GM11168 (cell line): Measurements from ENCODE around the gene MLLT6.

ENCODE experiments used
- in situ Hi-C: fragments of 300-500 bp; cut with MboI; formaldehyde crosslinking; loops from one replicate; pipeline ENCODE4 v1.12.0; 2022; ENCODE audit warnings: low sequenced_read_pairs; ENCODE audit not compliant: unreplicated experiment

The MLLT6 gene

DNA sequence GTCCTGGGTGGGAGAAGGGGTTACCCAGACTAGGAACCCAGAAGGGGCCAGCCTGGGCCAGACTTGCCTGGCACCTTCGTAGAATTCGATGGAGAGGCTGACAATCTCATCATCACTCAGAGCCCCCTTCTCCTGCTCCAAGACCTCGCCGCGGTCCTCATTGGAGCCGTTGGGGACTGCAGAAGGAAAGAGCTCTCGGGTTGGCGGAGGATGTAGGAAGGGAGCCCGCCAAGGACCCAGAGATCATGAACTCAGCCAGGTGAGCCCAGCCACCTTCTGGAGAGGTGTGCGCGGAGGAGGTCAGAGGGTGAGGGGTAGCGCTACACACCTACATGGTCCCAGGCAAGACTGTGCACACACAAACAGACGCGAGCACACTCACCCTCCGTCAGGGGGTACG lies 33.6 kb downstream of the MLLT6 start:
- in situ Hi-C loops, result no loop called here

DNA sequence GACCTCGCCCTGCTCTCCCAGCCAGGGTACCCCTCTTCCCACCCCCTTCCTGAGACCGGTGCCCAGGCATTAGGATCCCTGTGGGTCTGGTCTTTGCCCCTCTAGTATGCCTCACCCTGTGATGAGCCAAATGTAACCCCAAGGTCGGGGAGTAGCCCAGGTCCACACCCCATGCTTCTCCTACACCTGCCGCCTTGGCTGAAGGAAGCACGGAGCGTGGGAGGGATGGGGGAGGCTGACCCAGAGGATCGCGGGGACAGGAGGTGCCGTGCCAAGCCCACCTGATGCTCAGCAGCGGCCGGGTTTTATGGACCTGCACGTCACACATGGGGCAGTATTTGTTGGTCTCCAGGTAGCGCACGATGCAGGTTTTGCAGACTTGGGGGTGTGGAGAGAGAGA lies 34.2 kb downstream of the MLLT6 start:
- in situ Hi-C loops, result no loop called here

DNA sequence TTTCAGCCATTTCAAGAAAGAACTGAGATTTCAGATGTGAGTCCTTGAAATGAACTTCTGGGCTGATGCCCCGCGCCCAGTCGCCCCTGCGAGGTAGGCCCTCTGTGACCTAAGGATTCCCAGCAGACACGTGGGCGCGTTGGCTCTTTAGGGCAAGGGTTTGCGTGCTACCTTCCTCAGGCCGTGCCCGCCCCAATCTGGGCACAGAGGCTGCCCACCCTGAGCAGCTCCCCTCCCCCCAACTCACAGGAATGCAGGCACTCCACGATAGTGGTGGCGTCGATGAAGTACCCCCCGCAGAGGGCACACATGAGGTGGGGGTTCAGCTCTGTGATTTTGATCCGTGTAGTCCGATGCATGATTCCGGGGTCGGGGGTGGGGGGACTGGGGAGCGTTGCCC lies 35.0 kb downstream of the MLLT6 start:
- in situ Hi-C loops, result no loop called here

DNA sequence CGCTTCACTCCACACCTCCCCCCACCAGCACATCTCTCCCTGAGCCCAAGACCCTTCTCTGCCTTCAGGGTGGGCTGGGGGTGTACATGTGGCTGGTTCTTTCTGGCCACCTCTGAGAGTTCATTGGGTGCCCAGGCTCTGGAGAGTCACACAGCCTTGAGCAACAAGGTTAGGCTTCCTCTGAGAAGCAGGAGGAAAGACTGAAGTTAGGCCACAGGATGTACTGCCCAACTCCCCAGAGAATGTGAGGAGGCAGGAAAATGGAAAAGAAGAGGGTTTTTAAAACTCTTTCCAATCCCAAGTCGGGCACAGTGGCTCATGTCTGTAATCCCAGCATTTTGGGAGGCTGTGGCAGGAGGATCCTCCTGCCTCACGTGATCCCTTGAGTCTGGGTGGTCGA lies 35.7 kb downstream of the MLLT6 start:
- in situ Hi-C loops, result no loop called here

DNA sequence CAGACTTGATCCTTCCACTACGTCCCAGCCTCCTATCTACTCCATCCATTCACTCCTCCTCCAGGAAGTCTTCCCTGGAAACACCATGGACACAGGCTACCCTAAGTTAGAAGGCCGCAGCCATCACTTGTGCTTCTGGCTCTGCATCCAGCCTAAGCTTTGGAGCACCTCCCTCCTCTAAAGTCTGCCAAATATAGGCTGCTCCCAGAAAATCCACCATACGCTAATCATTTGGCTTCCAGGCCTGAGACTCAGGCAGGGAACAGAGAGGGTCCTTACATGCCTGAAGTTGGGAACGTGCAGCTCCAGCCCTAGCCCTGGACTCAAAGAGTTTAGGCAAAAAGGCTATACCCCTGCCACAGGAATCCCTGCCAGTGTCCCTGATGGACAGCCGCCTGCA lies 36.4 kb downstream of the MLLT6 start:
- in situ Hi-C loops, result no loop called here

DNA sequence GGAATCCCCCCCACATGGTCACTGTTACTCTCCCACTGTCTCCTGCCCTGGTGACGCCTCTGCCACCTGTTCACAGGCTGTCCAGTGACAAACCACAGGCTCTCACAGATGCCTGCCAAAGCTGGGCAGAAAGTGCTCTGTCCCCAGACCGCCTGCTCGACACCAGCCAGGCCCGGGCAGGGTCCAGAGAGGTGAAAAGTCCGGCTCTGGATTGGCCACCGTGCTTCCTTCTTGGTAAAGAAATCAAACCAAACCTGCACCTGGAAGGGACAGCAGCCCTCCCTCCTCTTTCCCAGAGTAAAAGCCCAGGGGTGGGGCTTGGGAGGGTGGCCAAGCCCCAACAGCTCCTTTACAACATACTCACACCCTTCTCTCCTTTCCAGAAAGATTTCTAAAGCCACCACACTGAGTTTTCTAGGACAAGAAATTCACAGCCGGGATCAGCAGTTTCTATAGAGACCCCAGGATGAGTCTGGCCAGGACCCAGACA lies 36.9 kb downstream of the MLLT6 start:
- in situ Hi-C loops, result no loop called here

DNA sequence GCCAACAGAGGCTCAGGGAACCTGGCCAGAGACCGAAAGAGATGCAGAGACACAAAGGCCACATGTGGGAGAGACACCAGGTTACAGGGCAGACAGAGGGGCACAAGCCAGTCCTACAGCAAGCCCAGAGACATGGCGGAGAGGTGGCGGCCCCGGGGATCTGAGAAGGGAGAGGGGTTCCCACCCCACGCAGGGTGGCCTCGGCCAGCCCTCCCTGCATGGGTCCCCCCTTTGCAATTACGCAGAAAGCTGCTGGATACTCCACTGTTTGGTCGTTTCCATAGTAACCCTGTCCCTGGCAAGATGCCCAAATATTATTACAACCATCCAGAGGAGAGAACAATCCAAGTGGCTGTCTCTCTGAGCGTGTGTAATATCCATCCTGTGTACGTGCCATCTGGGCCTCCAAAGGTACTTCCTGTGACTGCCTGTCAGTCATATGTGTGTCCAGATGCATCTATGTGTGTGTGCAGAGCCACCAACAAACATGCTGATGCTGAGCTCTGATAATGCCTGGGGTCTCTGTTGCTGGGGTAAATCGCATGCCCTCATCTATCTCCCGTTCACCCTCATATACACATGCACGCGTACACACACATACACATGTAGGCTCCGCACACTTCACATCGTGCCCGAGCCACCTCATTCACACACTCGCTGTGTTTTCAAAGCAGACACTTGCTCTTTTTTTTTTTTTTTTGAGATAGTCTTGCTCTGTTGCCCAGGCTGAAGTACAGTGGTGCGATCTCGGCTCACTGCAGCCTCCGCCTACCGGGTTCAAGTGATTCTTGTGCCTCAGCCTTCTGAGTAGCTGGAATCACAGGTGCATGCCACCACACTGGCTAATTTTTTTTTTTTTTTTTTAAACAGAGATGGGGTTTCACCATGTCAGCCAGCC lies 37.6 kb downstream of the MLLT6 start:
- in situ Hi-C loops, result no loop called here

DNA sequence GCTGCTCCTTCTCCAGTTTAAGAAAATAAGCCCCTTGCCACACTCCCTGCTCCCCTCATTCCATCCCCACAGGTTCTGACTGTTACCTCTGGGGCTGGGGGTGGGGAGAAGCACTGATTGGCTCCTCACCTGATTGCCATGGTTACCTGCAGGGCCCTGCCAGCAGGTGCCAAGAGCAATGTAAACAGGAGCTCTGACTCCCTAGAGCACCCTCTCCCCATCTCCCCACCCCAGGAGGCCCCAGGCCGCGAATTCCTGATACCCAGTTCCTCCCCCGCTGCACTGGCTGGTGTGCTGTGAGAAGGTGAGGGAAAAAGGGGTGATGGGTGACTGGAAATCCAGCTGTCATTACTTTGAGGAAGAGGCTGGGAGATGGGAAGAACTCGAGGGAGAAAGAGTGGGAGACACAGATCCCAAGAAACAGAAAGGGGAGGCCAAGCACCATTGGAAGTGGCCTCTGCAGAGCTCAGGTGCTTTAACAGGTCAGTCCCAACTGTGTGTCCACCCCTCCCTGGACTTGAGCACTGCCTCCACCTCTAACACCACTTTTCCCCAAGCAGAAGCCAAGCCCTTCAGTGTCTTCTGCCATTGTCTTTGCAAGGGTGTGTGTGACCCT lies 38.6 kb downstream of the MLLT6 start:
- in situ Hi-C loops, result no loop called here

DNA sequence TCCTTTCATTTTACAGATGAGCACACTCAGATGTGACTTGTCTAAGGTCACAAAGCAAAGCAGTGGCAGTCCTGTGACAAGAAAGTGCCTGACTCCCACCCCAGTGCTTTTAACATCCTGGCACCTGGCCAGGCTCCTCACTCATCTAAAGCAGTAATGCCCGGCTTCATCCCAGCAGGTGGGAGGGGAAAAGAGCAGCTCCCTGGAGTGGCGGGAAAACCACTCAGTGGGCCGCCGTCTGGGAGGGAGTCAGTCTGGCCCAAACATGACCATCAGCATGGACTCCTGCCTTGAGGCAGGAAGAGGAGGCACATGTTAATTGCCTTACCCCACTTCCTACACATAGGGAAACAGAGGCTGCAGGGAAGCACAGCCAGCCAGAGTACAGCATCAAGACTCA lies 40.5 kb downstream of the MLLT6 start:
- in situ Hi-C loops, result no loop called here

DNA sequence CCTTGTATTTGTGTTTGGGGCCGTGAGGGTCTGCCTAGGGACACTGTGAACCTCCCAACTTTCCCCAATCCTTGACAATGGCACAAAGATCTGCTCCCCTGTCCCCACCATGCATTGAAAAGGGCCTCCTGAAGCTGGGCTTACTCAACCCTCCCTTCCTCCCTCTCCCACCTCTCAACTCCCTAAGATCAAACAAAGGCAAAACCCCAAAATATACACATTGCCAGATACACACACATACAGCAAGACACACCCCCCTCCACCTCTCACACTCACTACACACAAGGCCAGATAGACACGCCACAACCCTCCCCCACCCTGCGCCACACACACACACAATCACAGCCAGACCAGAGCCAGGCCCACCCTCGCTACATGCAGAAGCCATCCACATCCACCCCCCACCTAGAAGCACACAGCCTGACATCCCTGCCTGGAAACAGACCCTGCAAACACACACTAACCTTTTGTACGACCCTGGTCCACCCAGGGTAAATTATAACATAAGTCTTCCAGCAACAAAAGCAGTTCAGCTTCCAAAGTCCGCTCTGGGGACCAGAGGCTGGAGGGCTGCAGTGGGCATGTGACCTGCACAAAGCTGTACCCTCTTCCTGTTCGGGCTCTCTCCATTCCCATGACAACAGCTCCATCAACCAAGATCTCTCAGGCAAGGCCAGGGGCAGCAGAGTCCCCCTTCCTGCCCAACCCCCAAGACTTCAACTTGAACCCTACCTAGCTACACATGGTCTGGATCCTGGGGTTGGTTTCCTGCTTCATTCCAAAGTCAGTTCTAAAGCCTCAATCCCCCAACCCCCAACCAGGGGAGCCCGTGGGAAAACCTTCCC lies 41.2 kb downstream of the MLLT6 start:
- in situ Hi-C loops, result no loop called here

DNA sequence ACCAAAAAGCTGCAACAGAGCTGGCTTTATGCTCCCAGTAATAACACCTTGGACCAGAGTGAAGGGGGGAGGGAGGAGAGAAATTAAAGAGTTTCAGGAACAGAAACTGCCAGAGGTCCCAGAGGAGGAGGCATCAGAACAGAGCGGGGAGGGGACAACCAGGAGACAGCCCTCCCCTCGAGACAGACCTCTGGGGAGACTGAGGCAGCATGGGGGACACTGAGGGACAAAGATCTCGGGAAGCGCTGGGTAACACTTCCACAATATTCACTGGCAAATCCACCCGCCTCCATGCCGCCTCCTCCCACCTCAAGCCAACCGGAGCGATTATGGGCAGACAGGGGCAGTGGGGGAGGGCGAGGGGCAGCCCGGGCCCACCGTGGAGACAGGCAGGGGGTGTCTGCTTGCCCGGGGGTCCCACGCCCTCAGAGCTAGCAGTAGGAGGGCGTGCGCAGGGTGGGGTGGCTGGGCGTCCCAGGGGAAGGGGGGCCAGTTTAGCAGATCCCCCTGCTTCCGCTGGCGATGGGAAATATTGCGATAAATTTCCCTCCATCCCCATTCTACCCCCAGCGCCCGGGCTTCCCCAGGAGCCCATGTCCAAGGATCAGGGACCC lies 41.9 kb downstream of the MLLT6 start:
- in situ Hi-C loops, result no loop called here

DNA sequence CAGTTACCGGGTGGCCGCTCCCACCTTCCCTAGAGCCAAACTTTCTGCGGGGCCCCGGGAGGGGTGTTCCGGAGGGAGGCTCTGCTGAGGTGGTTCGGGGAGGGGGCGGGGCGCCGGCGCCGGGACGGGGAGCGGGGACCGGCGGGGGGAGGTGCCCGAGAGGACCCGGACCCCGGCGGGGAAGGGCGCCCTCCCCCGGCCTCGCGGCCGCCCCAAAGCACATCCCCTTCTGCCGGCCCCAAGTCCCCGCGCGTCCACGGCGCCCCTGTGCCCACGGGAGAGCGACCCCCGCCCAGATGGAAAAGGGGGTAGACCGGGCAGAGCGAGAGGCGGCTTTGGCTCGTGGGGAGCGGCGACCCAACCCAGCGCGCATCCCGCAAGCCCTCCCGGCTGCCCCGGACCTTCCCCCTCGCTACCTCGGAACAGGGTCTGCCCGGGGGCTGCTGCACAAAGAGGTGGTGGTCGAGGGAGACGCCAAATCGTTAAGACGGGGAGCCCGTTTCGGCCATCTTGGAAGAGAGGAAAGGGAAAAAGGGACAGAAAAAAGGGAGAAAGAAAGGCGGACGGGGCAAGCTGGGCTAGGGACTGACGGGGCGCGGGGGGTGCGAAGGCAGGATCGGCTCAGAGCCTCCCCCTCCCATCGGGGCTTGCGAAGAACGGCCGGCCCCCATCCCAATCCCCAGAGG lies 42.5 kb downstream of the MLLT6 start:
- in situ Hi-C loops, result no loop called here

DNA sequence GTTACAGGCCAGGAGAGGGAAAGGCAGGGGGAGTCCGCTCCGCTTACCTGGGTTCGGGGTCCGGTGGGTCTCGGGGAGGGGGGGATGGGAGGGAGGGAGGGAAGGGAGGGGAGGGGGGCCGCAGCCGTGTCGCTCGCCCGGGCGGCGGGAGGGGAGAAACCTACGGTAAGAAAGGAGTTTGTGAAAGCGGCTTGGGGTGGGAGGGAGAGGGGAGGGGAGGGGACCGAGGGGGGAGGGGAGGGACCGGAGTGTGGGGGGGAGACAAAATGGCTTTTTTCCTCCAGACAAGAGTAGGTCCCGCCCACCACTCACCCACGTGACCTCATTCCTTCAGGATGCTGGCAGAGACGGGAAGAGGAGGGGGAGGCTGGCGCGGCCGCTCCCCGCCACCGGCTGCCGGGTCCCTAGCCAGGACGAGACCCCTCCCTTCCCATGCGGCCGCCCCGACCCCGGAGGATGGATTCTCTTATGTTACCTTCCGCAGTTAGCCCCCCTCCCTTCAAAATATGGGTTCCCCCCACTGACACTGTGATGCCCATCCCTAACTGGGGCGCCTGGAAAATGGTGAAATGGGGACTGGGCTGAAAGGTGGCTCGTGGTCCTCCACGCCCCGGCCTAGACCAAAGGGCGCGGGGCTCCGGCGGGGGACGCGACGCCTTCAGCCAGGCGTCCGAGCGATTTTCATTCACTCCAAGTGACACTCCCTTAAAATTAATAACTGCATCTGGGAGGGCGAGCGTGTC lies 43.2 kb downstream of the MLLT6 start, which contains the start of gene PCGF2:
PCGF2 (minus strand) TSS at position 188 of the 743 bp plus-strand sequence. CDS start 7,934 bp downstream, outside the sequence.
- in situ Hi-C loops, result no loop called here

DNA sequence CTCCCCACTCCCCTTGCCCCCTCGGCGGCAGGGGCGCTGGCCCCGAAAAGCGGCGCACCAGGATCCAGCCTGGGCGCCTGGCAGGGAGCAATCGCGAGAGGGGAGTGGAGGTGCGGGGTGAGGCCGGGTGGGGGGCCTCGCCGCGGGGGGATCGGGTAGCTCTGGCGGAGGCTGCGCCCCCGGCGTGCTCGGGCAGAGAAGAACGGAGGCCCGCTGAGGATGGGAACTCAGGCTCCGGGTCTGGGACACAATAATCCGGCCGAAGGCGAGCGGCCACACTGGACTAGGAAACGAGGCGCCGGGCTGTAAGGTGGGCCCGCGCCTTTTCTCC lies 43.8 kb downstream of the MLLT6 start:
- in situ Hi-C loops, result no loop called here

DNA sequence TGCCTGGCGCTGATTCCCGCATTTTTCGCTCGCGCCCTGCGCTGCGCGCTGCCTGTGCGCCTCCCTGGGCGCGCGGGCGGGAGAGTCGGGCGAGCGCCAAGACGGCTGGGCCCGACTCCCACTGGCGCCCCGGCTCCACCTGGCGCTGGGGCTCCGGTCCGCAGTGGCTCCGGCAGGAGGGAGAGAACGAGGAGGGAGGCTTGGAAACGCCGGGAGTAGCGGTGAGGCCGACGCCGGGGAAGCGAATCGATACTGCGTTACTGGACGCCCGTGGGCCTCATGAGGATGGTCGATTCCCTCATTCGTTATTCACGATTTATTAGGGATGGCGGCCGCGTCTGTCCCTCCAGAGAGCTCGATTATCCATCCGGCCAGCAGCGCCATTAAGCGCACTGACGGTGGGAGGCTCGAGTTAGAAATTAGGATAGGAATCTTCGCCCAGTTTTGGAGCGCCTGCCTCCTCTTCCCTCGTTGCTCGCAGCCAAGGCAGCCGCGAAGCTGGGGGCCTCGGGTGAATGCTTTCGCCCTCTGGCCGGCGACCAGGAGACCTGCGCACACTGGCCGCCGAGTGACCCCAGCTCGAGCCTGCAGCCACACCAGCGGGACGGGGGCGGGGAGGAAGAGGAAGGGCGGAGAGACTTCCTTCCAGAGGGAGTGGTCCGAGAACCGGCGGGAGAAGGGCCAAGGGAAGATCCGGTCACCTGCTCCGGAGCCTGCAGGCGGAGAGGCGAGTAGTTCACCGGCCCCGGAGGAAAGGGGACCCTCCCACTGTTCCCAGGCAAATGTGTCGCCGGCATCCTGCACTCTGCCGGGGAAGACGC lies 44.4 kb downstream of the MLLT6 start:
- in situ Hi-C loops, result no loop called here

DNA sequence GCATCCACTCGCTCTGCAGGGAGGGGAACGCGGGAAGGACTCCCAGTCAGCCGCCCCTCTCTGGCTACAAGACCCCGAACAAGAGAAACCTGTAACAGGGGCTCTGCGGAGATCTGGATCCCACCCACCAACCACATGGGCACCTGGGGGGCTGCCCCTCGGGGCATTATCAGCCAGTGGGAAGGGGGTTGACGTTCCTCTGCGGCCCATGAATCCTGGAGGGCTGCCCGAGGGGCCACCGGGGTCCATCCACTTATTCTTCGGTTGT lies 44.9 kb downstream of the MLLT6 start:
- in situ Hi-C loops, result no loop called here

DNA sequence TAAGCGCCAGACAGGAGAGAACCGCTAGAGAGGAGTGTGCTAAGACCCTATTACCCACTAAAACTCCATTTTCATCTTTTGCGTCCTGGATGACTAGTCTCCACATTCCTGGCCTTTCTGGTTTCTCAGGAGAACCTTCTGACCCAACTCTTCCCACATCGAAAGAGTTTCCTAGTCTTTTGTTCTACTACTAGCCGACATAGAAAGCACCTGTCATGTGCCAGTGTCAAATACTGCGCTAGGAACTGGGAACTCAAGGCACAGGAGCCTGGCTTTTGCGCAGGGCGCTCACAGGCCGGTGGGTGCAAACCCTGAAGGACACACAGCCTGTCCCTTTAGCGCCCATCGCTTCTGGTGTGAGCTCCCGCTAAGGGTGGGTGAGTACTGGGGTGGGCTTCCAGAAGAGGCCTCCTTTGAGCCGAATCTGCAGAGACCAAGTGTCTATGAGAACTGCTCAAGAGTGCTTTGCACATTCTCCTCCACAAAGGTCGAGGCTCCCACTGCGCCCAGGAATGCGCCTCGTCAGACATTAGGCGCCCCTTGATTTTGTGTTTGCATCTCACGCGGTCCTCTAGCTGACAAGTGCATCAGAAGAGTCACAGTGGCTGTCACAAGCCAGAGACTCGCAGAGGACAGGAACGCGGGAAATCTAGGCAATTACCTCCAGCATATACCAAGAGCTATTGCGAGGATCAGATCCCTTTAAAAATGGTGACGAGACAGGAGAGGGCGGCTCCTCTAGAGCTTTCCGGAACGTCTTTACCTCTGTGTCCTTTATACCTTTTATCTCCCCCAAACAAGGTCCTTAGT lies 45.4 kb downstream of the MLLT6 start:
- in situ Hi-C loops, result no loop called here
